Breast epithelium (tissue), 4 donors: Measurements from ENCODE around the gene NAPB. TPM values are rescaled to one million over a fixed set of nuclear protein-coding genes. Genes with fewer than 3 reads are reported as not detected.
"Not testable (repeated sequence)": the region's sequence is repeated elsewhere in the genome, so short reads cannot be mapped to it uniquely, and the experiment has no call there.

Experiments
- DNase-seq, 2 donors: peaks; one replicate each; pipeline ENCODE4 v3.0.0-alpha.2; 2019; ENCODE audit warnings: low spot score in 2 of 2
- H3K27ac ChIP-seq, 2 donors: fragments of 200-600 bp; sonication (generic) in 1 of 2; one replicate each; pipeline ENCODE4 v1.5.1; 2016 to 2019; ENCODE audit warnings: mild to moderate bottlenecking in 1 of 2
- H3K27me3 ChIP-seq, 2 donors: fragments of 200-600 bp; sonication (generic) in 1 of 2; one replicate each; pipeline versions ENCODE4 v1.5.1 to v1.6.0; 2017 to 2019; ENCODE audit warnings: control low read depth in 1 of 2, mild to moderate bottlenecking in 1 of 2
- H3K36me3 ChIP-seq: fragments of 200-600 bp; one replicate; pipeline ENCODE4 v1.5.1; 2019
- H3K4me1 ChIP-seq, 2 donors: fragments of 200-600 bp; sonication (generic); one replicate each; pipeline ENCODE4 v1.5.1; 2016 to 2019; ENCODE audit warnings: control low read depth in 1 of 2
- H3K4me3 ChIP-seq, 3 donors: fragments of 200-600 bp; sonication (generic); 1 replicate in 2 of 3; 2 replicates in 1 of 3; pipeline ENCODE4 v1.5.1; 2016 to 2019; ENCODE audit warnings: mild to moderate bottlenecking in 3 of 3, moderate library complexity in 2 of 3
- H3K9me3 ChIP-seq, 2 donors: fragments of 200-600 bp; sonication (generic) in 1 of 2; one replicate each; pipeline ENCODE4 v1.5.1; 2016 to 2019; ENCODE audit warnings: control low read depth in 1 of 2
- POLR2A ChIP-seq: fragments of 450-650 bp; IDR thresholded peaks from one replicate; pipeline ENCODE4 v1.6.1; 2016; ENCODE audit warnings: antibody characterized with exemption, mild to moderate bottlenecking, moderate library complexity
- POLR2AphosphoS5 ChIP-seq, 3 donors: sonication (generic); formaldehyde crosslinking; IDR thresholded peaks; one replicate each; pipeline ENCODE4 v1.6.1; 2017; ENCODE audit warnings: antibody characterized with exemption in 3 of 3
- intact Hi-C: fragments of 100-400 bp; cut with DNase I; formaldehyde crosslinking; loops from one replicate; pipeline ENCODE4 v1.15.1; 2023; ENCODE audit warnings: low total_unique reads
- total RNA-seq, 3 donors: library from RNA; depleted of rRNA; stranded (reverse); fragments of >200 nt; gene quantifications; one replicate each; pipeline ENCODE4 v1.1.0, GENCODE V29; 2016
- TF ChIP-seq, protein P1 (sequence below), 3 donors: fragments of 450-650 bp; IDR thresholded peaks; one replicate each; pipeline ENCODE4 v1.5.1; 2016 to 2017; ENCODE audit warnings: antibody characterized with exemption in 3 of 3, mild to moderate bottlenecking in 3 of 3, moderate library complexity in 3 of 3

NAPB gene
- total RNA-seq, 3 donors from 2014 or later = 10.4 to 20.1 (median 16.1) TPM

- Histone ChIP-seq H3K27ac (no peak overlapping the region), H3K4me1 (peaks cover 0 to 7% of the 10 kb centered on the region in 2 donors), H3K4me3 (no peak overlapping the region), H3K27me3 (no peaks in the 10 kb centered on the region), H3K36me3 (no peaks in the 10 kb centered on the region), H3K9me3 (no peaks in the 10 kb centered on the region)
- no peak for DNase-seq
- intact Hi-C loops = loop anchor here (5.0 kb wide), 1 partner anchor 286 kb away; no protein-coding TSS in a partner anchor
- TF ChIP-seq POLR2AphosphoS5 (IDR thresholded peaks at IDR 0.05) (no peak), POLR2A (no peak)
- TF ChIP-seq, protein P1, sequence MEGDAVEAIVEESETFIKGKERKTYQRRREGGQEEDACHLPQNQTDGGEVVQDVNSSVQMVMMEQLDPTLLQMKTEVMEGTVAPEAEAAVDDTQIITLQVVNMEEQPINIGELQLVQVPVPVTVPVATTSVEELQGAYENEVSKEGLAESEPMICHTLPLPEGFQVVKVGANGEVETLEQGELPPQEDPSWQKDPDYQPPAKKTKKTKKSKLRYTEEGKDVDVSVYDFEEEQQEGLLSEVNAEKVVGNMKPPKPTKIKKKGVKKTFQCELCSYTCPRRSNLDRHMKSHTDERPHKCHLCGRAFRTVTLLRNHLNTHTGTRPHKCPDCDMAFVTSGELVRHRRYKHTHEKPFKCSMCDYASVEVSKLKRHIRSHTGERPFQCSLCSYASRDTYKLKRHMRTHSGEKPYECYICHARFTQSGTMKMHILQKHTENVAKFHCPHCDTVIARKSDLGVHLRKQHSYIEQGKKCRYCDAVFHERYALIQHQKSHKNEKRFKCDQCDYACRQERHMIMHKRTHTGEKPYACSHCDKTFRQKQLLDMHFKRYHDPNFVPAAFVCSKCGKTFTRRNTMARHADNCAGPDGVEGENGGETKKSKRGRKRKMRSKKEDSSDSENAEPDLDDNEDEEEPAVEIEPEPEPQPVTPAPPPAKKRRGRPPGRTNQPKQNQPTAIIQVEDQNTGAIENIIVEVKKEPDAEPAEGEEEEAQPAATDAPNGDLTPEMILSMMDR (IDR thresholded peaks at IDR 0.05) = no peak
Measured at GRCh38 chr20:23356203-23356602, 65.1 kb downstream of the NAPB start.

DNA sequence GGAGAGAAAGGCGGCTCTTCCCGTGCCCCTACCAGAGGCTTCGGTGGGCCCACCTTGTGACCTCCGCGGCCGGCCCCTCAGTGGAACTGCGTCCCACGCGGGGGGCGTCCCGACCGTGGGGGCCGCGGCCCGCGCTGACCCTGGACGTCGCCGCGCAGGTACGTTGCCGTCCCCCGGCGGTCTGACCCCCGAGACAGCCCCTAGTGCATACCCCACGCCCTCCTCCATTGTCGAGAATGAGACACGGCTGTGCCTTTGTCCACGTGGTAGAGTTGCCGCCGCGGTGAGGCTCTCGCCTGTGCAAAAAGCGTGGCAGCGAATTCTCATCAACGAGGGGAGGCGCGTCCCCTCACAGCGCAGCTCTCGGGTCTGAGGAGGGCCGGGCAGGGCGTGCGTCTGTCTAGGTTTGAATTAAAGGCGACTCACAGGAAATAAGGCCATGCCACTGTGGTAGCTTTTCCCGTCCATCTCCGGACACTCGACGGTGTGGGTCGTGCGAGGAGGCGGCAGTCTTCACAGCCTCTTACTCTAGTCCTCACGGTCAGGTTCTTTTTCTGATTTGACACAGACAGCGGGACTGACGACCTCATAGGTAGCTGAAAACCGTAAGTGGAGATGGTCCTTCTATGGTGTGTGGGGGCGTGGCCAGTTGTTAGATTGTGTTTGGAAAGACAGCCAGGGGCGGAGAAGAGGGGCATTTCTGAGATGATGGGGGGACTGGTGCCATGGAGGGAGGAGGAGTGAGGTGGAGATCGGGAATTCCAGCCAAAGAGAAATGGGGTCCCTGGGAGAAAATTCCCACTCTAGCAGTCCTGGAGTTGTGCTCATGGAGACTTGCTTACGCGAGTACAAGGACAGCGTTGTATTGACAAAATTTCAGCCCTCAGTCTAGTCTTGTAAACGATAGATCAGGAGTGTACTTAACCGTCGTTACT lies 70.1 kb downstream of the NAPB start:
- DNase-seq = peak in 1 of 2 donors; percentile 49
- Histone ChIP-seq H3K4me3 (peak overlapping the region; percentile 86 to 100 (median 95)), H3K9me3 (no peaks in the 10 kb centered on the region), H3K27me3 (no peaks in the 10 kb centered on the region), H3K4me1 (peaks cover 0 to 10% of the 10 kb centered on the region in 2 donors), H3K27ac (peak overlapping the region; percentile 93 to 99), H3K36me3 (no peaks in the 10 kb centered on the region)
- intact Hi-C loops = no loop called here
- TF ChIP-seq POLR2AphosphoS5 (IDR thresholded peaks at IDR 0.05) = no peak
- TF ChIP-seq, protein P1 (IDR thresholded peaks at IDR 0.05) = no peak
- TF ChIP-seq POLR2A = no peak

GRCh38 chr20:23350196-23350903 lies 70.9 kb downstream of the NAPB start, which contains the start of gene NXT1:
TSS of gene NXT1 (plus strand) at chr20:23350791. CDS start at chr20:23354042, 3,251 bp downstream.
- H3K36me3 ChIP-seq = no peaks in the 10 kb centered on the region
- H3K4me3 ChIP-seq = peak within 1 kb of the TSS; percentile 86 to 100 (median 95)
- peak; percentile 95 to 98 for DNase-seq
- peak within 1 kb of the TSS; percentile 93 to 99 for H3K27ac ChIP-seq
- no peaks in the 10 kb centered on the region for H3K27me3 ChIP-seq
- TF ChIP-seq POLR2A (peak; percentile 60), POLR2AphosphoS5 (IDR thresholded peaks at IDR 0.05) (peak; percentile 94 to 97 (median 95))
- TF ChIP-seq, protein P1 (IDR thresholded peaks at IDR 0.05) = peak in 2 of 3 donors; percentile 21 to 22
- intact Hi-C loops = no loop called here
- no peaks in the 10 kb centered on the region for H3K9me3 ChIP-seq
- peaks cover 0 to 10% of the 10 kb centered on the region in 2 donors for H3K4me1 ChIP-seq

GRCh38 chr20:23349338-23350195 lies 71.7 kb downstream of the NAPB start:
- Histone ChIP-seq H3K27me3 (no peaks in the 10 kb centered on the region), H3K9me3 (no peaks in the 10 kb centered on the region), H3K27ac (peak overlapping the region; percentile 93 to 99), H3K36me3 (no peaks in the 10 kb centered on the region), H3K4me1 (peaks cover 0 to 10% of the 10 kb centered on the region in 2 donors), H3K4me3 (peak overlapping the region; percentile 86 to 100 (median 95))
- intact Hi-C loops = no loop called here
- peak in 1 of 2 donors; percentile 77 for DNase-seq
- TF ChIP-seq POLR2A = no peak
- TF ChIP-seq, protein P1 (IDR thresholded peaks at IDR 0.05) = peak; percentile 53 to 70 (median 64)

- H3K4me1 ChIP-seq = peaks cover 0 to 10% of the 10 kb centered on the region in 2 donors
- H3K9me3 ChIP-seq, H3K36me3 ChIP-seq, H3K4me3 ChIP-seq, DNase-seq, intact Hi-C loops, H3K27me3 ChIP-seq: not testable (repeated sequence)
- H3K27ac ChIP-seq = peak overlapping the region; percentile 93 to 99
Measured at GRCh38 chr20:23348510-23348909, 72.8 kb downstream of the NAPB start.
